Measurements from ENCODE around the gene AASS. TPM values are rescaled to one million over a fixed set of nuclear protein-coding genes. Genes with fewer than 3 reads are reported as not detected.

AASS gene
- total and polyA plus RNA-seq, 2 donors (not counting 3 experiments of a cell fraction or from before 2014, with no cell fraction given) = 11.1 to 27.8 TPM

GRCh38 chr7:122161628-122162027, 17.6 kb upstream of the AASS start:
- dilution Hi-C loops (cut with MboI; ENCODE audit: extremely low pct_ligation_motif_present, low sequenced_read_pairs) = no loop called here
- H4K20me1 ChIP-seq (replicated peaks; ENCODE audit: control insufficient read depth, extremely low read depth, insufficient read depth, low read length) = no peaks in the 10 kb centered on the region
- BruUV-seq (replicated peaks) = no TSS peak

GRCh38 chr7:122155566-122155965, 11.5 kb upstream of the AASS start:
- H2AFZ ChIP-seq (ENCODE audit: low read depth, low read length) = no peak overlapping the region
- no peaks in the 10 kb centered on the region for H3K79me2 ChIP-seq (ENCODE audit: control insufficient read depth, insufficient read depth, low read length)
- no peak overlapping the region for H3K4me2 ChIP-seq (ENCODE audit: insufficient read depth, low read length)
- H3K36me3 ChIP-seq (ENCODE audit: control insufficient read depth in 2 of 2, extremely low read depth in 1 of 2, insufficient read depth in 2 of 2, low read length in 2 of 2) = no peaks in the 10 kb centered on the region
- no peaks in the 10 kb centered on the region for H3K9me1 ChIP-seq (replicated peaks; ENCODE audit: control insufficient read depth, extremely low read depth, insufficient read depth, low read length)
- TF ChIP-seq POLR2AphosphoS5 (IDR thresholded peaks at IDR 0.05; ENCODE audit: insufficient read depth, low read depth, low read length) = no peak
- no peak for TF ChIP-seq CTCF (IDR thresholded peaks at IDR 0.05; ENCODE audit: extremely low read depth in 1 of 2, insufficient read depth in 1 of 2, low read depth in 1 of 2, low read length in 2 of 2)
- no peak for TF ChIP-seq GATA2 (IDR thresholded peaks at IDR 0.05; ENCODE audit: insufficient read depth, insufficient read length, low read depth, low read length)
- TF ChIP-seq MAX (IDR thresholded peaks at IDR 0.05; ENCODE audit: insufficient read depth, insufficient read length) = no peak
- no peak for TF ChIP-seq MYC (IDR thresholded peaks at IDR 0.05; ENCODE audit: low read depth, low read length)
- no peak for TF ChIP-seq FOS (IDR thresholded peaks at IDR 0.05; ENCODE audit: borderline replicate concordance, insufficient read depth, low read length)
- no peak for TF ChIP-seq POLR2A (IDR thresholded peaks at IDR 0.05; ENCODE audit: low read depth, low read length)
- TF ChIP-seq JUN (IDR thresholded peaks at IDR 0.05; ENCODE audit: borderline replicate concordance, insufficient read depth, insufficient read length, low read depth) = no peak
- no peak for TF ChIP-seq EZH2 (IDR thresholded peaks at IDR 0.05; ENCODE audit: borderline replicate concordance, low read depth, low read length, severe bottlenecking)
- no peaks in the 10 kb centered on the region for H4K20me1 ChIP-seq (replicated peaks; ENCODE audit: control insufficient read depth, extremely low read depth, insufficient read depth, low read length)
- POLR2A ChIA-PET = no interaction called here
- H3K4me1 ChIP-seq (ENCODE audit: control insufficient read depth, extremely low read depth, insufficient read depth, low read length) = no peaks in the 10 kb centered on the region
- dilution Hi-C loops (cut with MboI; ENCODE audit: extremely low pct_ligation_motif_present, low sequenced_read_pairs) (no loop called here), intact Hi-C loops (cut with micrococcal nuclease) (no loop called here)
- CTCF ChIA-PET = no interaction called here
- no peak overlapping the region for H3K4me3 ChIP-seq (replicated peaks in 1 of 3; ENCODE audit: insufficient read depth in 1 of 3, low read depth in 1 of 3, low read length in 3 of 3)
- H3K9me3 ChIP-seq (replicated peaks; ENCODE audit: control insufficient read depth, insufficient read depth, low read length) = no peaks in the 10 kb centered on the region
- DNase-seq (ENCODE audit: low read depth, low spot score) (no peak), FAIRE-seq (no peak)
- no peaks in the 10 kb centered on the region for H3K27me3 ChIP-seq (ENCODE audit: control insufficient read depth in 2 of 2, insufficient read depth in 2 of 2, low read length in 2 of 2)
- no peak overlapping the region for H3K9ac ChIP-seq (replicated peaks; ENCODE audit: extremely low read depth, insufficient read depth, low read length)
- no TSS peak for BruUV-seq (replicated peaks)
- no peak overlapping the region for H3K27ac ChIP-seq (ENCODE audit: insufficient read depth, low read depth, low read length)

More at GRCh38 chr7:122161628-122162027, 17.6 kb upstream of the AASS start:
- Histone ChIP-seq H3K36me3 (ENCODE audit: control insufficient read depth in 2 of 2, extremely low read depth in 1 of 2, insufficient read depth in 2 of 2, low read length in 2 of 2) (no peaks in the 10 kb centered on the region), H2AFZ (ENCODE audit: low read depth, low read length) (peak overlapping the region; percentile 15), H3K79me2 (ENCODE audit: control insufficient read depth, insufficient read depth, low read length) (no peaks in the 10 kb centered on the region), H3K4me3 (replicated peaks in 1 of 3; ENCODE audit: insufficient read depth in 1 of 3, low read depth in 1 of 3, low read length in 3 of 3) (no peak overlapping the region), H3K9me3 (replicated peaks; ENCODE audit: control insufficient read depth, insufficient read depth, low read length) (no peaks in the 10 kb centered on the region), H3K27ac (ENCODE audit: insufficient read depth, low read depth, low read length) (no peak overlapping the region), H3K9me1 (replicated peaks; ENCODE audit: control insufficient read depth, extremely low read depth, insufficient read depth, low read length) (no peaks in the 10 kb centered on the region), H3K9ac (replicated peaks; ENCODE audit: extremely low read depth, insufficient read depth, low read length) (no peak overlapping the region), H3K4me2 (ENCODE audit: insufficient read depth, low read length) (peak overlapping the region; percentile 36), H3K4me1 (ENCODE audit: control insufficient read depth, extremely low read depth, insufficient read depth, low read length) (peaks cover 7% of the 10 kb centered on the region), H3K27me3 (ENCODE audit: control insufficient read depth in 2 of 2, insufficient read depth in 2 of 2, low read length in 2 of 2) (no peaks in the 10 kb centered on the region)
- FAIRE-seq (peak; percentile 46), DNase-seq (ENCODE audit: low read depth, low spot score) (no peak)
- intact Hi-C loops (cut with micrococcal nuclease) = loop anchor here (1.0 kb wide), 1 partner anchor 18 kb away; no protein-coding TSS in a partner anchor
- POLR2A ChIA-PET = interaction anchor here (0.7 kb wide), 1 partner anchor 616 kb away, joined by 3 read pairs; no protein-coding TSS in a partner anchor
- no peak for TF ChIP-seq EZH2 (IDR thresholded peaks at IDR 0.05; ENCODE audit: borderline replicate concordance, low read depth, low read length, severe bottlenecking)
- no peak for TF ChIP-seq POLR2AphosphoS5 (IDR thresholded peaks at IDR 0.05; ENCODE audit: insufficient read depth, low read depth, low read length)
- peak; percentile 70 for TF ChIP-seq GATA2 (IDR thresholded peaks at IDR 0.05; ENCODE audit: insufficient read depth, insufficient read length, low read depth, low read length)
- no peak for TF ChIP-seq POLR2A (IDR thresholded peaks at IDR 0.05; ENCODE audit: low read depth, low read length)
- CTCF ChIA-PET = no interaction called here

Measured in endothelial cell of umbilical vein (primary cell).